Suprapubic skin (tissue), 4 donors: ENCODE results near the gene GRM7.

Experiments used
- CTCF ChIP-seq, 2 donors: fragments of 200-600 bp in 1 of 2; fragments of 450-650 bp in 1 of 2; sonication (generic) in 1 of 2; IDR thresholded peaks; one replicate each; pipeline ENCODE4 v1.5.1; 2016 to 2019; ENCODE audit warnings: antibody characterized with exemption in 2 of 2, mild to moderate bottlenecking in 1 of 2, moderate library complexity in 1 of 2
- EP300 ChIP-seq: sonication (generic); formaldehyde crosslinking; IDR thresholded peaks from one replicate; pipeline ENCODE4 v1.6.1; 2017; ENCODE audit warnings: antibody characterized with exemption
- POLR2A ChIP-seq, 2 donors: fragments of 450-650 bp; IDR thresholded peaks; one replicate each; pipeline ENCODE4 v1.6.1; 2017; ENCODE audit warnings: antibody characterized with exemption in 2 of 2, mild to moderate bottlenecking in 2 of 2, moderate library complexity in 2 of 2
- POLR2AphosphoS5 ChIP-seq, 3 donors: sonication (generic); formaldehyde crosslinking; IDR thresholded peaks; one replicate each; pipeline ENCODE4 v1.6.1; 2017; ENCODE audit warnings: antibody characterized with exemption in 3 of 3

DNA sequence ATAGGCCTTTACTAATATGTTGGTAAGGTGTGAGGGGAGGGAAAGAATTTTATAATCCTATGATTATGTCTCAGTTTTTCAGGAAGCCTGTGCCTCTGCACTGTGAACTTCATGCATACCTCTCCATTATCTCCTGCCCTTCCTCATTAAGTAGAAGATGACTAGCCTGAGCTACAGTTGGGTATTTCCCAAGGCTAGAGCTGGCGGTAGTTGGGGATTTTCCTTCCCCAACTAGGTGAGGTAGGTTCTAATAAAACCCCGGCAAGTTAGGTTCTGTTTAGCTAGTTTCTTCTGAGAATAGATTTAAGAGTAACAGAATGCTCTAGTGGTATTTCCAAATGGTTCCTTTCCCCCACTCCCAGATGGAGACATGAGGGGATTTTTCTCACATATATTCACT lies 414.5 kb downstream of the GRM7 start:
- TF ChIP-seq CTCF (IDR thresholded peaks at IDR 0.05) (no peak), POLR2AphosphoS5 (IDR thresholded peaks at IDR 0.05) (no peak), POLR2A (IDR thresholded peaks at IDR 0.05) (no peak), EP300 (no peak)
